Neural progenitor cell (in vitro differentiated cells): ENCODE results near the gene MACROD2.

Experiments
- EZH2 ChIP-seq: fragments of 200-600 bp; sonication (generic); IDR thresholded peaks from 2 replicates; pipeline ENCODE4 v1.6.1; 2017; ENCODE audit warnings: antibody characterized with exemption, mild to moderate bottlenecking, moderate library complexity
- EZH2phosphoT487 ChIP-seq: fragments of 200-600 bp; sonication (generic); IDR thresholded peaks from 2 replicates; pipeline ENCODE4 v1.6.1; 2017; ENCODE audit warnings: antibody characterized with exemption
- TF ChIP-seq, protein P1 (sequence below): fragments of 200-600 bp; sonication (generic); IDR thresholded peaks from 2 replicates; pipeline ENCODE4 v1.5.1; 2017; ENCODE audit warnings: antibody characterized with exemption, mild to moderate bottlenecking

GRCh38 chr20:14507711-14508110 lies 512.4 kb downstream of the MACROD2 start:
- TF ChIP-seq, protein P1, sequence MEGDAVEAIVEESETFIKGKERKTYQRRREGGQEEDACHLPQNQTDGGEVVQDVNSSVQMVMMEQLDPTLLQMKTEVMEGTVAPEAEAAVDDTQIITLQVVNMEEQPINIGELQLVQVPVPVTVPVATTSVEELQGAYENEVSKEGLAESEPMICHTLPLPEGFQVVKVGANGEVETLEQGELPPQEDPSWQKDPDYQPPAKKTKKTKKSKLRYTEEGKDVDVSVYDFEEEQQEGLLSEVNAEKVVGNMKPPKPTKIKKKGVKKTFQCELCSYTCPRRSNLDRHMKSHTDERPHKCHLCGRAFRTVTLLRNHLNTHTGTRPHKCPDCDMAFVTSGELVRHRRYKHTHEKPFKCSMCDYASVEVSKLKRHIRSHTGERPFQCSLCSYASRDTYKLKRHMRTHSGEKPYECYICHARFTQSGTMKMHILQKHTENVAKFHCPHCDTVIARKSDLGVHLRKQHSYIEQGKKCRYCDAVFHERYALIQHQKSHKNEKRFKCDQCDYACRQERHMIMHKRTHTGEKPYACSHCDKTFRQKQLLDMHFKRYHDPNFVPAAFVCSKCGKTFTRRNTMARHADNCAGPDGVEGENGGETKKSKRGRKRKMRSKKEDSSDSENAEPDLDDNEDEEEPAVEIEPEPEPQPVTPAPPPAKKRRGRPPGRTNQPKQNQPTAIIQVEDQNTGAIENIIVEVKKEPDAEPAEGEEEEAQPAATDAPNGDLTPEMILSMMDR, result no peak
- no peak for TF ChIP-seq EZH2
- TF ChIP-seq EZH2phosphoT487, result no peak
